Pulmonary artery endothelial cell (primary cell): Measurements from ENCODE around the gene AFAP1L1. TPM values are rescaled to one million over a fixed set of nuclear protein-coding genes. Genes with fewer than 3 reads are reported as not detected.

Source experiments
- DNase-seq: peaks from one replicate; pipeline ENCODE4 v3.0.0-alpha.2; 2011; ENCODE audit warnings: low read depth, low spot score
- total RNA-seq: library from RNA; depleted of rRNA; stranded (reverse); fragments of >200 nt; gene quantifications from 2 replicates; pipeline ENCODE4 v1.2.3, GENCODE V29; 2014

AFAP1L1 gene
- total RNA-seq, result 108 and 150 TPM in 2 replicates

DNA sequence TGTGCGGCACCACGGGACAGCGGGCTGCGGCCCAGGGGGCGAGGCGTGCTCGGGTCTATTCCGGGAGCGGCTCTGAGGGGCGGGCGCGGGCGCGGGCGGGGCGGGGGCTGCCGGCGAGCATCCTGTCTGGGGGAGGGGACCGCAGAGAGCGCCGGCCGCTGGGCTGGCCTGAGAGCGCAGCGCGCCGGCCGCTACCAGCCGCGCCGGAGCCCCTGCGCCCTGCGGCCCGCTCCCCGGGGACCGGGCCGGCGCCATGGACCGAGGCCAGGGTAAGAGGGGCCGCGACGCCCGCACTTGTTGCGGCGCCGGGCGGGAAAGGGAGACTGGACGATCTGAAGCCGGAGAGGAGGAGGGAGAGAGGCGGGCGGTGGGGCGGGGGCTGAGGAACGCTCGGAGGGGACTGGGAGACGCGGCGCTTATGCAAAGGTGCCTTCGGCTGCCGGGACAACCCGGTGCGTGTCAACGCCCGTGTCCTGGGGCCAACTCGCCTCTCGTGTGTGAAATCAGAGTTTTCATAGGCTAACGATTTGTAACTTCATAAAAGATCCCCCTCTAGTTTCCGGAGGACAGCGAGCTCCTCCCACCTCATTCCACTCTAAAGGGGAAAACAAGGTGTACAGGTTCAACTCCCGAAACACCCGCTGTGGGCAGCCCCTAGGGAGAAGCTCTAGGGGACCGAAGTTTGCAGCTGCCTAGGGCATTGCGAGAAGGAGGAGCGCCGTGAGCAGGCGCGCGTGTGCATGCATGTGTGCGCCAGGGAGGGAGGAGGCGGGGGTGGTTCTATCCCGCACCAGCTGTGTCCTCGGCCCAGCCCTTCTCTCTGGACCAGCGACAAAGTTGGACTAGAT, at the start of gene AFAP1L1:
TSS of gene AFAP1L1 (plus strand) at position 144 of the 848 bp plus-strand sequence. CDS start at position 254, 110 bp downstream.
- DNase-seq, result peak; percentile 36

DNA sequence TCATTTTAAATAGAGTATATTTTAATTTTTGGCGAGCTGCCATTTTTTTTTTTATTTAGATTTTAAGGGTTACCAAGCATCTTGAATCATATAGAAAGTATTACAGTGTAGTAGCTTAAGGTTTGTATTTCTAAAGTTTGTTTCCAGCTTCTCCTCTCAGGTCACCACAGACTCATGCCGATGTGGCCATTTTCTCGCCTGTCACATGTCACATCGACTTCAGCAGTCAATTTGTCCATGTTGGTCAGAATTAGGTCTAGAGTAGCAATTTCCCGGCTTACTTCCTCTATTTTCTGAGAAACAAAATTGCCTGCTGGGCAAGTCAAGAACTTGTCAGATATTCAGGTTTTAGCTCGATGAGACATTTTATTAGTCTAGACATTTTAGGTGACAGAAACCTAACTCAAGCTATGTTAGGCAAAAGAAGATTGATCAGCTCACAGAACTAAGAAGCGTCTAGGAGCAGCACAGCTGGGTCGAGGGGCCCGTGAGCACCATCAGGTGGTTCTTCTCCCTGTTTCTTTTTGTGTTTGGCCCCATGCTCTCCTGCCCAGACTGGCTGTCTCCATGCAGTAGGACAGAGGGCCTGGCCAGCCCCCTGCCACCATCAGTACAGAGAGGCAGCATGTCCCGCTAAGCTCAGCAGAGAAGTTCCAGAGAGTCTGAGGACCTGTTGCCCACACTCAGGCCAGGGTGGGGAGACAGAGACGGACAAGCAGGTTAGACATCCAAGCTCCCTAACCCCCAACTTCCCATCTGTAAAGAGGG, 48.4 kb upstream of the AFAP1L1 start:
- DNase-seq, result no peak

DNA sequence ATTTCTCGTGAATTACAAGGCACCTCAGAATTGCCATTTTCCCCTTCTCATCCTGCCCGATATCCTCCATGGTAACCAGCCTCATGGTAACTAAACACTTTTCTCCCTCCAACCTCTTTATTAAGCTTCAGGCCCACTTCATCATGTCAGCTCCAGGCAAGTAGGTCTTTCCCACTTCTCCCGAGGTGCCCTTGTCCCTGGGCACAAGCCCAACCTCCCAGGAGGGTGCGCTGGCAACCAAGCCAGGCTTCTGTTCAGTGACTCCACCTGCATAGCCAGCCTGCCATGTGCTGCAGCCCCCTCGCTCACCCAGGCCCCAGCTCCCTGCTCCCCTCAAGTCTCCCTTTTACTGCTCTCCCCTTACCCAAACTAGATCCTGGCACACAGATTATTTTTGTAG, 47.4 kb upstream of the AFAP1L1 start:
- no peak for DNase-seq

DNA sequence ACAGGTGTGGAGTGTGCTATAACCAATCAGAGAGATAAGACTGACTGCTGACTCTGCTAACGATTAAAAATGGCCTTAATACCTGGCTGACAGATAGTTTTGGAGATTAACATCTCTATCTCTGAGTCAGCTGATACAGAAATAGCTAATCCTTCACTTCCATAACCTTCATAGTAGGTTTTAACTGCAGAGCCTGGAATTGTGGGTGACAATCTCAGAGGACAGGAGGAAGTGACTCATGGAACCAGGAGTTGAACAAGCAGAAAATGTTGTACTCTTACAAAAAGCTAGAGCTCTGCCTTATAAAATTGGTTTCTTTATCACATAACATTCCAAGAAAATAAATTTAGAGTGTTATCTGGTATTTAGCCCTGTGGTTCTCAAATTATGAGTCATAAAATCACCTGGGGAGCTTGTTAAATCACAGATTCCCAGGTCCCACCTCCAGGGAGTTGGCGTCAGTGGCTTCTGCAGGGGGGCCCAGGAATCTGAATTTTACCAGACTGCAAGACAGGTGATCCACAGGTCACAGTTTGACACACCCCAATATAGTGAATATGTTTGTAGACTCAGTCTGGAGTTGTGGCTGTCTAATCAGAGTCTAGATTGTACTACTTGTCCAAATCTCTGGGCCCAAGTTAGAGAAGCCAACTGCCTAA, 44.4 kb upstream of the AFAP1L1 start:
- peak; percentile 36 for DNase-seq

DNA sequence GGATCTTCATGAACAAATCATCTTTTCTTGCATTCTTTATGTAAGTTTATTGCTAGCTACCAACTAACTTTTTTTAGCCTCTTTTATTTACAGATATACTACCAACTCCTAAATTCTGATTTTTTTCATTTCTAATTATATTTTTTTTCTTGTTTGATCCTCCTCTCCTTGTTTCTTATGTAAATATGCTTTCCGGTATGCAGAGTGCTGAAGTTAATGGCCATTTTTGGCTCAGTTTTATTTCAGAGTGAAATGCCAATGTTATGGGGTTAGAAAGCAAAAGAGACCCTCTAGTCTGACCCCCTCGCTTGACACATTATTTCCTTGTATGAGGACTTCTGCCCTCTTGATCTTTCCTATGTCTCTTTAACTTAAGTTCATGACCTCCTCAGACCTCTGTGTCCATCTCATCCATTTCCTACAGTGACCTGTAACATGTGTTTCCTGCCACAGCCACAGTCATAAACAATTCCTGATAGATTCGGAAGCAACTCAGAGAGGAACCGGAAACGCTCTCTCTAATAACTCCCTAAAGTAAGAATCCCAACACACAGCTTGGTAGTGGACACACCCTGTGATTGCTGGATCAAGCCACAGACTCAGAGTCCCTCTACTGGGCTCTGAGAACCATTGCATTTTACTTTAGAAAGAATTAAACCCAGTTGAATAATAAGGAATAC, 42.9 kb upstream of the AFAP1L1 start:
- DNase-seq, result peak; percentile 90

DNA sequence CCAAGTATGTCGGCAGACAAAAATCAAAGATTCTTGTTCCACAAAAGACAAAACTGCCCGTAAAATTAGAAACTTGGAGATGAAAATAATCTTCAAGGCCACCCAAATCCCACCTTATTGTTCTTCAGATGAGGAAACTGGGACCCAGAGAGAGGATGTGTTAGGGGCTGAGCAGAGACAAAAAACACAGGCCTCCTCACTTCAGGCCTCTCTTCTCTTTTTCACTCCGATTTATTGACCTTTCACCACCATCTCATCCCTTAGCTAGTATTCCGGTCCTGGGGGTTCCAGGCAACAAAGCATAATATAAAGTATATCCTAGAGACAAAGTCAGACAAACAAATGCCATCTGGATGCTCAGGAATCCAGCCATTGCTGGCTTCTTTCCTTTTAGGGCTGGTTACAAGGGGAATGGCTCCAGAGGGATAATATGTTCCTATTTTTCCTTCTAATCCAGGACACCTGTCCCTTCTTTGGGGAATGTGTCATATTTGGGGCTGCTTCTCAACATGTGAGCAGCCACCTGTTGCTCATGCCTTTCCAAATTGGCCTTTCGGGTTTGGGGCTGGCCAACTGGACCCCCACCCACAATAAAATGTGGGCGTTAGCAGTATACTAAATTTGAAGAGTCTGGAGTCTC, 42.2 kb upstream of the AFAP1L1 start:
- DNase-seq, result no peak

DNA sequence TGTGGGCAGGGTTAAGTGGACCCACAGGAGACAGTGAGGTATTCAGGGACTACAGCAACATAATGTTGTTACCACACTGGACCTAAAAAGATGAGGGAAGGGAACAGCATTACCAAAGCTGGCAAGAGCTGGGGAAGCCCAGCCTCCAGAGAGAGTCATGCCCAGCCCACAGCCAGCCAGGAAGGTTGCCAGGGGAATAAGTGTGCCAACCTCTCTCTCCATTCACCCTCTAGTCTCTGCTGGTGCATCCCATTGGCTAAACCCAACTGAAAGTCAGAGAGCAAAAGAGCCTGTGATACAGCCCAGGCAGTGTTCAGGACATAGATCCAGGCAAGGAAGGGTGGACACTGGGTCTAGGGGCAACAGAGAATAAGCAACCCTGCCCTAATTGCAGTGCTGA, 35.8 kb upstream of the AFAP1L1 start:
- DNase-seq, result no peak

DNA sequence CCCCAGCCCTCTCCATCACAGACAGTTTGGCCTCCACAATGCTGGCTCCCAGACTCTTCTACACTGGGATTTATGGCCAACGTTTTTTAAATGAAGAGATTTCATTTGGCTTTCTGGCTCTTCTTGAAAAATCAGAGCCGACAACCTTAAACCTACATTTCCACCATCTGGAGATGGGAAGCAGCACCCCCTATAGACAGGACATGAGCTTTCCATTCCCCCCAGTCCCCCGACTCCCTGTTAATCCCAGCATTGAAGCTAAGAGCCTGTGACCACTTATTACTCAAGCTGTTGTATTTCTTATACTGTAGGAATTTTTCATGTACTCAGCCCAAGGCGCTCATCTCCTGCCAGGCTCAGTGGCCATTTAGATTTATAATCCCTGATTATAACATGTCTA, 34.0 kb upstream of the AFAP1L1 start:
- DNase-seq, result no peak

DNA sequence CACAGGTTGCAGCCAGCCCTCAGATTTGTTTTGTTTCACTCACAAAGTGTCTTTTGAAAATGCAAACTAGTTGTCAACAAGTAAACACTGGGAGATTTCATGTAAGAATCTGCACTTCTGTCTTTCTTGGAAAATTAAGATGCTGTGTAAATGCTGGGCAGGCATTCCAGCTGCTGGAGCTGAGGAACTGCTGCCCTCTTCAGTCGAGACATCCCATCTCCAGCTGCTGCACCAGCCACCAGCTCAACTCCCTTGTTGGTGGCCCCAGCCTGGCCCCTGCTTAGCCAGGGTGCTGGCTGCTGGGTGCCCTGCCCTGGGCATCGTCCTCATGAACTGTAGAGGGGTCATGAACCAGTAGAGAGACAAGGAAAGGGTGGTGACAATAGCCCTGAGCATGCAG, 33.1 kb upstream of the AFAP1L1 start:
- DNase-seq, result no peak

DNA sequence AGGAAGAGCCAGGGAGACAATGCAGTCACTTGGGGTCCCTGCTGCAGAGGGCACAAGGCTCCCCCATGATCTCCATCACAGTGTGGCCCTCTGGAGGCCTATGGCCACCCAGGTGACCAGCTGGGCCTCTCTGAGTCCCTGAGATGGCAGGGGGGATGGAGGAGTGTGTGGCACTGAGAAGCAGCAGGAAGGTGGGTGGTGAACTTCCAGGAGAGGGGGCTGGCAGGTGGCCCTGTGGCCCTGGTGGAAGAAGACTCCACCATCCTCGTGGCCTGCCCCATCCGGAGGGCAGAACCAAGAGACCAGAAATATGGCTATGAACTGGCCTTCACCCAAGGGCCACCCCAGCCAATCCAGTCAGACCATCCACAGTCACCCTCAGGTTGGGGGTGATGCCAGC, 31.7 kb upstream of the AFAP1L1 start:
- no peak for DNase-seq

DNA sequence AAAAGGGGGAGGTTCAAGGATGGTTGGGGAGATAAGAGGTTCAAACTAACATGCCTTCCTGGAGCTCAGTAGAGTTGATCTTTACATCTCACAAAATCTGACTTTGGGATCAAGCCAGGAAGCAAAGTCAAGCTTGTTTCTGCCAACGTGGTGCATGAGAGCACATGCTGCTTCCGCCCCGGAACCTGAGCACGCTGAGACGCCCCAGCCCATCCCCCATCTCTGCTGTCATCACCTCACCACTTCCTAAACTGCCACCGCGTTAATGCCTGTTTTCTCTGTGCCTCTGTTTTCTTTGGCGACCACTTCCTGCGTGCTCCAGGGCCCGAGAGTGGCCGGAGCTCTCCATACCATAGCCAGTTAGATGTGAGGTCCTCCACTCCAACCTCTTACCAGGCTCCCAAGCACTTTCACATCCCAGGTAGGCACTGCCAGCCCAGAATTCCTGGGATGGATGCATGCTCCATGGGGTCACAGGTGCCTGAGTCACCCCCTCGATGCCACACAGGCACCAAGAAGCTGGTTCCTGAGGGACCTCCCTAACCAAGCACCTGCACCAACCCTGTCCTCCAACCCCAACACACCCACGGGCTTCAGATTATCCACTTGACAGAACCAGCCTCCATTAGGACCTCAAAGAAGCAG, 31.2 kb upstream of the AFAP1L1 start:
- DNase-seq, result no peak

DNA sequence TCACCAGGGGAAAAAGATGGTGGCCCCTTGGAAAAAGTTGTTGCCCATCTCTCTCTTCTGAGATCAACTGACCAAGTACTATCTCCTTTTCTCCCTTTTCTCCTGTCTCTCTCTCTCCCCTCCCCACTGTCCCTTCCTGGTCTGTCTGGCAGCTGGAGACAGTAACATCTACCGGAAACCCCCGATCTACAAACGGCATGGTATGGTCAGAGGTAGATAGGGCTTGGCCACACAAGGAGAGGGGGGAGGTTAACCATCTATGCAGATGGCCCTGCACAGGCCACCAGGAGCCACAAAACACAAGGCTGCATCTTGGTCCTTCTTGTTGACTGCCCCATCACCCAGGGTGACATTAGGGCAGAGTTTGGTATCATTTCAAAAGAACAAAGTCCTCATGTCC, 29.3 kb upstream of the AFAP1L1 start:
- no peak for DNase-seq

DNA sequence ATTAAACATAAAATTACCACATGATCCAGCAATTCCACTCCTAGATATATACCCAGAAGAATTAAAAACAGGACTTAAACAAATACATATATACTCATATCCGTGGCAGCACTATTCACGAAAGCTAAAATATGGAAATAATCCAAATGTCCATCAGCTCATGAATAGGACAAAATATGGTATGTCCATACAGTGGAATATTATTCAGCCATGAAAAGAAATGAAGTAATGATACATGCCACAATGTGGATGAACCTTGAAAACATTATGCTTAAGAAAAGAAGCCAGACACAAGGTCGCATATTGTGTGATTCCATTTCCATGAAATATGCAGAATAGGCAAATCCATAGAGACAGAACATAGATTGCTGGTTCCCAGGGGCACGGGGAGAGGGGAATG, 24.8 kb upstream of the AFAP1L1 start:
- DNase-seq, result no peak

DNA sequence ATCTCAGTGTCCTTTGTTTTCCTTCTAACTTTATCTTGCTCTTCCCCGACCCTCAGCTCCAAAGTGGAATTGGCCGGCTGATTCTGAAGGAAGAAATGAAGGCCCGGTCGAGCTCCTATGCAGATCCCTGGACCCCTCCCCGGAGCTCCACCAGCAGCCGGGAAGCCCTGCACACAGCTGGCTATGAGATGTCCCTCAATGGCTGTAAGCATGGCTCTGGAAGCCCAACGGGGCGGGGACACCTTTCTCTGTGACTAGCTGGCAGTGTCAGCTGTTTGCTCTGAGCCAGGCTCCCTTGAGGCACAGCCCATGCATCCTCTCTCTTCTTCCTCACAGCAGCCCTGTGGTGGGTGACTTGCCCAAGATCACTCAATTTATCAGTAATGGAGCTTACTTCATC, 23.9 kb upstream of the AFAP1L1 start:
- no peak for DNase-seq

DNA sequence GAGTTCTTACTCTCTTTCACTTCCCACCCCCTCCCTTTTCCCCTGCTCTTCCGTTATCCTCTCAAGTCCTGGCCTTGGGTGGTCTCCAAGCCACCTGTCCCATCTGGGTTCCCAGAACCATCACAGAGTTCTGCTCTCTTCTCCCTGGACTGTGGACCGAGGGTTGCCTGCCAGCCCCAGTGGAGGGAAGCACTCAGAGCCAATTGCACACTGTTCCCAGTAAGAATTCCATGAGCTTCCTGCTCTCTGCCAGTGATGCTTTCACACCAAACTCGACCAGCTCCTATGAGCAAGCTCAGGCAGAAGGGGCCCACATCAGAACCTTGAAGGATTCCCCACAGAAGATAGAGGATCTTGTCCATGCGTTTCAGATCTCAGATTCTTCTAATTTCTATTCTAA, 20.1 kb upstream of the AFAP1L1 start:
- DNase-seq, result no peak

DNA sequence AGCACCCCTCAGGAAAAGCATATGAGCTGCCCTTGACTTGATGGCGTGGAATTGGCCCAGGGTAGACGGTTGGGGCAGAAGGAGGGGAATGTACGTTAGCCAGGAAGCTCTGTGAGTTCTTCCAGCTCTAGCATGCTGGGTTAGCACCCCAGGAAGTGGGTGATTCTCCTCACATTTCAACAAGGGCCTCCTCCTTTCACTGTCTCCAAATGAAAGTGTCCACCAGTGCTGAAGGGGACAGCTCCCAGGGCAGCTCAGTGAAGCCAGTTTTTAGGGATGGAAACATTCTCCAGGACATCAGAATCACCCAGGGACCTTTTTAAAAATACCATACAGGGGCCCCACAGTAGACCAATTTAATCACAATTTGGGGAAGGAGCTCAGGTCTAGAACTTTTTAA, 17.2 kb upstream of the AFAP1L1 start:
- DNase-seq, result no peak

DNA sequence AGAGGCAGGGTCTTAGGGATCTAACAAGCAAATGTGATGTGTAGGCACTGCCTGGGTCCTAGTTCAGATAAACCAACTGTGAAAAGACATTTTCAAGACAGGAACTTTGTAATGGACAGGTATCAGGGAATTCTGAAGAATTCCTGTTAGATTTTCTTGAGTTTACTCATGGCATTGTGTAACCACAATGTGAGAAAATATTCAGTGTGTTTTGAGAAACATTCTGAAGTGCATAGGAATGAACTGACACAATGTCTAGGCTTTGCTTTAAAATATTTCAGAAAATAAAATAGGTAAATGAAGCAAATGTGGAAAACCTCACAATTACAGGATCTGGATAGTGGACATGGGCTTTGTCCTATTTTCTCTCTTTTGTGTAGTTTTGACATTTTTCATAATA, 15.2 kb upstream of the AFAP1L1 start:
- no peak for DNase-seq

DNA sequence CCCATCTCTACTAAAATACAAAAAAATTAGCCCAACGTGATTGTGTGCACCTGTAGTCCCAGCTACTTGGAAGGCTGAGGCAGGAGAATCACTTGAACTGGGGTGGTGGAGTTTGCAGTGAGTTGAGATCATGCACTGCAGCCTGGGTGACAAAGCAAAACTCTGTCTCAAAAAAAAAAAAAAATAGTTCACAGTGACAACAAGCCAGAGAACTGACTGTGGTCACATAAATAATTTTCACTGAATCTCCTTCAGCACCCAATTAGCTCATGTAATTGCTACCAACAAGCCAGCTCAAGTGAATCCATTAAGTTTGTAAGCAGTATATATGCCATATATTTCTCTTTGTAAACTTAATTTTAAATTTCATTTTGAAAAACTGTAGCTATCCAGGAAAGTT, 14.5 kb upstream of the AFAP1L1 start:
- no peak for DNase-seq

DNA sequence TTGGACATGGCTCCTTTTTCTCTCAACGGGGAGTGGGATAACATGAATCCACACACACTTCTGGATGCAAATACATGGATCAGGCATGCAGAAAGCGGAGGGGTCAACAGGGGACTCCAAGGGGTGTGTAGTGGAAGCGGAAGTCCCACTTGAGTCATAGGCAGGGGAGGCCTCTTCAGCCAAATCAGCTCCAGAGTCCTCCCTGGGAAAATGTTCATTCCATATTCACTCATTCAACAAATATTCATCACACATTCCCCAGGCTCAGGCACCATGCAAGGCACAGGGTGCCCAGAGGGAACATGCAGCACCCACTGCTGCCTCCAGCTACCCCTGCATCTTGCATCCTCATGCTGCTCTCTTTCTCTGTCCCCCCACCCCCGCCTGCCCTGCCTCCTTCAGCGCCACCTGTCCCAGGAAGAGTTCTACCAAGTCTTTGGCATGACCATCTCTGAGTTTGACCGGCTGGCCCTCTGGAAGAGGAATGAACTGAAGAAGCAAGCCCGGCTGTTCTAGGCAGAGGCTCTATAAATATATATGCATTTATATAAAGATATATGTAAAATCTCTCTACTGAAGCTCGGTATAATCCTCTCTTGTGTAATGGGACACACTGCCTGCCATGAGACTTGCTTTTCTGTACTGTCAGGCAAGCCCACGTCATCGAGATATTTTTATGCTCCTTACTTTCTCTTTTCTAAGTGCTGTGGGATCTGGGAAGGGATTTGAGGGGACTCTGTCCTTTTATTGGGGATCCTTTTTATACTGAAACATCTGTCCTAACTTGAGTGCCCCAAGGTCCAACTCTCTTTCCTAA, 13.6 kb upstream of the AFAP1L1 start:
- DNase-seq, result no peak

DNA sequence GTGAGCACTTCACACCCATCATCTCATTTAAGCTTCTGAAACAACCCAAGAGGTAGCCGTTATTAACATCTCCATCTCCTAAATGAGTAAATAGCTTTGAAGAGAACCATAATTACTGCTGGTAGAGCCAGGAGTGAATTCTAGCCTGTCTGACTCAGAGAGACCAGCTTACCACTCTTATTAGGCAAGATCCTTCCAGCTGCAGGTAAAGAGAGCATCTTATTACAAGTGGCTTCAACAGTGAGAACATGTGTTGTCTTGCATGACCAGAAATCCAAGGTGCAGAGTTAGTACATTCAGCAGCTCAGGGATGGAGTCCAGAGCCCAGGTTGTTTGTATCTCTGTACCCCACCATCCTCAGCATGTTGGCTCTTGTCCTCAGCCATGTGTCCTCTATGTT, 10.9 kb upstream of the AFAP1L1 start:
- DNase-seq, result no peak
